ENCODE results near the gene BCO2.
A peak's percentile ranks its signal among the peaks of the same experiment; 100 is the strongest.
"Not testable (repeated sequence)": the region's sequence is repeated elsewhere in the genome, so short reads cannot be mapped to it uniquely, and the experiment has no call there.

The BCO2 gene, protein sequence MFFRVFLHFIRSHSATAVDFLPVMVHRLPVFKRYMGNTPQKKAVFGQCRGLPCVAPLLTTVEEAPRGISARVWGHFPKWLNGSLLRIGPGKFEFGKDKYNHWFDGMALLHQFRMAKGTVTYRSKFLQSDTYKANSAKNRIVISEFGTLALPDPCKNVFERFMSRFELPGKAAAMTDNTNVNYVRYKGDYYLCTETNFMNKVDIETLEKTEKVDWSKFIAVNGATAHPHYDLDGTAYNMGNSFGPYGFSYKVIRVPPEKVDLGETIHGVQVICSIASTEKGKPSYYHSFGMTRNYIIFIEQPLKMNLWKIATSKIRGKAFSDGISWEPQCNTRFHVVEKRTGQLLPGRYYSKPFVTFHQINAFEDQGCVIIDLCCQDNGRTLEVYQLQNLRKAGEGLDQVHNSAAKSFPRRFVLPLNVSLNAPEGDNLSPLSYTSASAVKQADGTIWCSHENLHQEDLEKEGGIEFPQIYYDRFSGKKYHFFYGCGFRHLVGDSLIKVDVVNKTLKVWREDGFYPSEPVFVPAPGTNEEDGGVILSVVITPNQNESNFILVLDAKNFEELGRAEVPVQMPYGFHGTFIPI

DNA sequence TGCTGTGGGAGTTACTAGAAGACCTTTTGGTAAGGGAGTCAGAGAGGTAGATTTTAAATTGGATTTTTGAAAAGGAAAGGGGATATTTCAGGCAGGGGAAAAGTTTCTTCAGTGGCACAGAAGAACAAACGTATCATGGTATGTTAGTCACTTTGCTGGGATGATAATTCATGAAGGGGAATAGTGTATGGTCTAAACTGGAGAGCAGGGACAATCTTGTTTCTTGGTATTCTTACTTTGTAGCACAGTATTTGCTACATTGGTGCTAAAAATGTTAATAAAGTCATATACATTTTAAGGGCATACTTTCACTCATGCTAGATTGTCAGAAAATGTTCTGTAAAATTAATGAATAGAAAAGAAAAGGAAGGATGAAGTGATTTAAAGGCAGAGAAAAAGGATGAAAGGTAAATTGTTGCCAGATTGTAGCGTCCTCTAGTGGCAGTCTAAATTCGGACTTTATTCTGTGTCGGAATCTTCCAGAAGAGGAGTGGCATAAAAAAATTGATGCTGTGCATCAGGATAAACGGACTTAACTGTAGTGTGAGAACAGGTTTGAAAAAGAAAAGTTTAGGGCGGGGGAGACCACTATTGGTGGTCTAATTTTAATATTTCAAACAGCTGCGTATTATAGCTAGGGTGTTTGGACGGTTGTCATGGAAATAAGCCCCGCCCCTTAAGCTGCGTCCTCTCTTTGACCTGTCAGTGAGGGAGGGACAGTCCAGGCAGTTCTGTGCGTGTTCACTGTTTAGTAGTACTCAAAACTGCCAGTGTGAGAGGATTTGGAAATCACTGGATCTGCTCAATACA is at the start of gene BCO2:
TSS of gene BCO2 (plus strand) at position 724 of the 810 bp plus-strand sequence. CDS start 90 bp downstream, outside the sequence.
- peak in 1 of 2 donors; percentile 7 for DNase-seq (ENCODE audit: low read depth in 2 of 2, low spot score in 1 of 2)

DNA sequence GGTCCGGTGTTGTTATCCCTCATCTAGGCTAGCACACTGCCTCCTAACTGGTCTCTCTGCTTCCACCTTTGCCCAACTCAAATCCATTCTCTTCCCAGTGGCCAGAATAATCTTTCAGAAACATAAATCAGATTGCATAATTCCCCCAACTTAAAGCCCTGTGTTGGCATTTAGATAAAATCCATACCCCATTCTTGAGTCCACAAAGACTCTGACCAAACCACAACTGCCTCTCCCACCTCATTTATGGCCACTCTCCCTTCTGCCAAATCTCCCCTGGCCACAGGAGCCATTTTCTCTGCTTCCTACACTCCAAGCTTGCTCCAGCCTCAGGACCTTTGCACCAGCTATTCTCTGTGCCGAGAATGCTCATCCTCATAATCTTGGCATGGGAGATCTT is 48.3 kb upstream of the BCO2 start:
- no peak for DNase-seq (ENCODE audit: low read depth in 2 of 2, low spot score in 1 of 2)

- no peak for DNase-seq (ENCODE audit: low read depth in 2 of 2, low spot score in 1 of 2)
These were observed 46.7 kb upstream of the BCO2 start for GRCh38 chr11:112128483-112129121.

GRCh38 chr11:112129656-112130055 is 45.7 kb upstream of the BCO2 start:
- DNase-seq (ENCODE audit: low read depth in 2 of 2, low spot score in 1 of 2) = no peak

DNA sequence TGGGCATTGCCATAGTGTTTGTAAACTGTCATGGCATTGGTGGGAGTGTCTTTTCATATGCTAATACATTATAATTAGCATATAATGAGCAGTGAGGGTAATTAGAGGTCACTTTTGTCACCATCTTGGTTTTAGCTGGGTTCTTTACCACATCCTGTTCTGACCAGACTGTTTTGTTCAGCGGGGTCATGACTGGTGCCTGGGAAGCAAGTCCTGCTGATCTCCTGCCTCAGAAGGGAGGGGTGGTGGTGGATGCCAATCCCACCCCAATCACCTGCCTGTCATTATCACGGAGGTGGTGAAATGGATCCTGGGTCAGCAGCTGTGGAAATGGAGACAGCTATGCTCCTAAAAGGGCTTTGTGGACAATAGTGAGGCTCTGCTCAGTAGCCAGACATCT is 42.6 kb upstream of the BCO2 start:
- no peak for DNase-seq (ENCODE audit: low read depth in 2 of 2, low spot score in 1 of 2)

DNA sequence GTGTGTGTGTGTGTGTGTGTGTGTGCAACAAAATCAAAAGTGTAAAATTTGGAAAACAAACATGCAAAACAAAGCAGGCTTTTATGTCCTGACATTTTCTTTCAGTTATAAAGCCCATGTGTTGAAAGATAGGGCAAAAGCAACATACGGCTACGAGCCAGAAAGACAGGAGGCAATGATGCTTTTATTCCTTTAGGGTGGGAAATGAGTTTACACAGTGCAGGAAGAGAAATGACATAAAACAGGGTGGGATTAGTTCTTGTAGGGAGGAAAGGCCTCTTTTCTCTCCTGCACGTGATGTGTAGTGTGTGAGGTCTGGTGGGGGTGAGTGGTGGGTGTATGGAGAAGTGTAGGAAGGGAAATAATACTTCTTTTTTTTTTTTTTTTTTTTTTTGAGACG is 40.8 kb upstream of the BCO2 start:
- no peak for DNase-seq (ENCODE audit: low read depth in 2 of 2, low spot score in 1 of 2)

- no peak for DNase-seq (ENCODE audit: low read depth in 2 of 2, low spot score in 1 of 2)
These were observed 31.7 kb upstream of the BCO2 start for GRCh38 chr11:112143597-112143996.

- no peak for DNase-seq (ENCODE audit: low read depth in 2 of 2, low spot score in 1 of 2)
These were observed 24.8 kb upstream of the BCO2 start for GRCh38 chr11:112150517-112150916.

GRCh38 chr11:112156153-112156955 is 19.0 kb upstream of the BCO2 start:
- no peak for DNase-seq (ENCODE audit: low read depth in 2 of 2, low spot score in 1 of 2)

DNA sequence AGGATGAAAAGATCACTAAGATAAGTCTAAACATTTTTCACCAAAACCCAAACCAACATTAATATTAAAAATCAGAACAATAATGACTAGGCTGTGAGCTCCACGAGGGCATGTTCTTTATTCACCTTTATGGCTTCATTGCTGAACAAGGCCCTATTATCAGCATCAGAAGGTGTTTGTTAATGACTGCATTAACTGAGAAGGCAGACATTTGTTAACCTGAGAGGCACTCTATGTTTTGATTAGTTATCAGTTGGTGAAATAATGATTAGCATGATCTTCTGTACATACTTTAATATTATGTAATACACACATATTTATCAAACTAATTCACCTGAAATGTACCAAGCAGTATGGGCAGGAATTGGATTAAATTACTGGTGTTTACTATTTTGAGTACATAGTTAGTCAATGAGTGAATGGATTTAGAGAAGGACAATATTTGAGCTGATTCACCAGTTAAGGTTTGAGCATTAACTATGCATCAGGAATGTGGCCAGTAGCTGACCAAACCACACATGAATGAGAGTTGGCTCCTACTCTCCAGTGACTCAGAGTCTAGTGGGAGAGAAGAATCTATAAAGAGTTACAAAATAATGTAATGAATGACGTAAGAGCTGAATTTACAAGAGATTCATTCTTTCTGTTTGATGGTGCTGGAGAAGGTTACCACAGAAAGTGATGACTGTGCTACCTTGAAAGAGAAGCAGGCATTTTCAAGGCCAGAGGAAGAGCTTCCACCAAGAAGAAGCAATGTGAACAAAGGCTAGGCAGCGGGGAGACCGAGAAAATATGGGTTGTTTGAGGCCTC is 18.2 kb upstream of the BCO2 start:
- DNase-seq (ENCODE audit: low read depth in 2 of 2, low spot score in 1 of 2) = no peak

DNA sequence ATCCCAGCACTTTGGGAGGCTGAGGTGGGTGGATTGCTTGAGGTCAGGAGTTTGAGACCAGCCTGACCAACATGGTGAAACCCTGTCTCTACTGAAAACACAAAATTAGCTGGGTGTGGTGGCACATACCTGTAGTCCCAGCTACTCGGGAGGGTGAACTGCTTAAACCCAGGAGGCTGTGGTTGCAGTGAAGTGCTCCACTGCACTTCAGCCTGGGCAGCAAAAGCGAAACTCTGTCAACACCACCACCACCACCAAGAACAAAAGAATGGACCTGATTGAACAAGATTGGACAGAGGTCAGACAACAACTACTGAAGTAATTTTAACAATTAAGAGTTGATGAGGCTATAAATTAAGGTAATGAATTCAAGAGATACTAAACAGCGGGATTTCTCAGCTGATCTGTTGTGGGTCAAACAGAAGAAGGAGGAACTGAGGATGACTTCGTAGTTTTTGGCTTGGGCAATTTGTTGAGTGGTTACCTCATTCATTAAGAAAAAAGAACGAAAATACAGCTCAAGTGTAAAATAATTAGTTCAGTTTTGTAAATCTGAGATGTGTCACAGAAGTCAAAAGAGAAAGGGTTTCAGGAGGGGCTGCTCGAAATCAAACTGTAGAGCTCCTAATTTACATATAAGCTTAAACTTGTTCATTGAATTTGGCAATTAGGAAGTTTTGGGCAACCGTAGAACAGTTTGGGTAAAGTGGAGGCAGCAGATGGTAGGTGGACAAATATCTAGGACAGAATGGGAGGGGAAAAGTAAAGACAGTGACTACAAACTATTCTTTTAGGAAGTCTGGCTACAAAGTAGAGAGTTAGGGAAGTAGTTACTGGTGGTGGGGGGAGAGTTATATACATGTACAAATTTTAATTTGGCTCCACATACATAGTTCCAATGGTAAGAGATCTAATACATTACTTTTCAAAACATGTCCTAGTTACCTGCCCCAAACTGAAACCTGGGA is 15.9 kb upstream of the BCO2 start:
- DNase-seq (ENCODE audit: low read depth in 2 of 2, low spot score in 1 of 2) = no peak

GRCh38 chr11:112160091-112160848 is 15.0 kb upstream of the BCO2 start:
- DNase-seq (ENCODE audit: low read depth in 2 of 2, low spot score in 1 of 2) = no peak

DNA sequence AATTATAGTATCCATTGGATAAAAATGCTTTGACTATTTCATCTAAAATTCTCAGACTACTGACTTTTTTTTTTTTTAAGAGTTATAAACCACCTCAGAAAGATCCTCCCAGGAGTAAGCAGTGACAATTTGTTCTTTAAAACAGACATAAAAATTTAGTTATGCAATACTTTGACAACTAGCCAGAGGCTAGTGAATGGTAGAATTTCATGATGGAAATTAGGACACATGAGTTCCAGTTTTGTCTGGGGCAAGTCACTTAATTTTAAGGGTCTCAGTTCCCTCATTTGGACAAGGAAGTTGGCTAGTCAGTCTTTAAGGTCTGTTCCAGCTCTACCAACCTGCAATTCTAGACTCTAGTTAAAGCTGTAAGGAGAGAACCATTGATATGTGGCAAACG is 14.3 kb upstream of the BCO2 start:
- DNase-seq (ENCODE audit: low read depth in 2 of 2, low spot score in 1 of 2) = no peak

GRCh38 chr11:112162200-112162599 is 13.1 kb upstream of the BCO2 start:
- not testable (repeated sequence) for DNase-seq (ENCODE audit: low read depth in 2 of 2, low spot score in 1 of 2)

DNA sequence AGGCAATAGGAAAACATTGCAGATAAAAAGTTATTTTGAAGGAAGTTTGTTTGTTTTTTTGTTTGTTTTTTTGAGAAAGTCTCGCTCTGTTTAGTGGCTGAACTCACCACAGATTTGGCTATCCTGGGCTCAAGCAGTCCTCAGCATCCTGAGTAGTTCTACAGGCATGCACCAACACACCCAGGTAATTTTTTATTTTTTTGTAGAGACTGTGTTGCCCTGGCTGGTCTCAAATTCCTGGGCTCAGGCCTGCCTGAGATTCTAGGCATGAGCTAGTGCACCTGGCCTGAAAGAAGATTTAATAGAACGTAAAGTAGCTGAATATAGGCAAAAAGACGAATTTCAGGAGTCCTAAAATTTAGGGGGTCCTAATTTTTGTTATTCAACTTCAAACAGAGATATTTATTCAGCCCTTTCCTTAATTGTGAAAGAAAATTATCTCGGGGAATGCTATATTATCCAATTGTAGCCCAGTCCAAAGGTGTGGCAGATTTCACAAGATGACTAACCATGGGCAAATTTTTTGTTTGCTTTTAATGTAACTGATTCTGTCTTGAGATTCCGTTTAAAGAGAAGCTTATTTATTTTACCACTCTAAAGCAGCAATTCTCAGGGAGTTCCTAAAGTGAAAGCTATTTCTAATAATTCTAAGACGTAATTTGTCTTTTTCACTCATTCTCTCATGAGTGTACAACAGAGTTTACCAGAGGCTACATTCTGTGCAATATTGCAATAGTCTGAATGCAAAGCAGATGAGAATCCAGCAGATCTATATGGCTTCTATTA is 12.4 kb upstream of the BCO2 start:
- DNase-seq (ENCODE audit: low read depth in 2 of 2, low spot score in 1 of 2) = no peak

DNA sequence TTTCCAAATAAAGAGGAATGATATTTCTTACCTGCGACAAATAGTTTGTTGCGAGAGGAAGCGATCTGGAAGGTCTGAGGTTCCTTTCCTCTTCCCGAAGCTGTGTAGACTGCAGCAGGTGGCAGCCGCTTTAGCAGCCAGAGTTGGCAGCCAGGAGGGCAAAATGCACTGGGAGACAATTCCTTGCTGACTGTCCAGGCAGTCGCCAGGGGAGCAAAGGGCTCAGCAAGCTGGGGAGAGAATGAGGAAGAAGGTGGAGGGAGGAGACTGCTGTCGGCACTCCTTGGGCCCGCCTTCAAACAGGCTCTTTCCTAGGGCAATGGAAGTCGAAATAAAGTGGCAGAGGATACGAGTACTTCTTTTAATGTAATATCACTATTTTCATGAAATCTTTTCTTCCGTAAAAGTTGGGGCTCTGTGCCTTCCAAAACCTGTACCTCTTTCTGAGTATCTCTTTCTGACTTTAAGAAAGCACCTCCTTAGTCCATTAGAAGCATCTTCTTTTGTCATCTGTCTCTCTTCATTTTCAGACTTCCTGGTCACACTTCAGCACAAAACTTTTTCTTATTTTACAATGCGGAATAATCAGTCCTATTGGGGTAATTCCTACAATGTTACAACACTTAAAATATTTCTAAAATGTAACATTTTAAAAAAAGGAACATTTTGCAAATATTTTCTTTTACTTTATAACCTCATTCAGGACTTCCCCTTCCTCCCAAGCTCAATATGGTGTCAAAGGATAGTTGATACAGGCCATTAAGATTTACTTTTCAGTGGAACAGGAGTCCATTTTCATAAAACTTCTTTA is 11.2 kb upstream of the BCO2 start, which contains the start of gene IL18:
TSS of gene IL18 (minus strand) at position 220 of the 811 bp plus-strand sequence. CDS start 9,041 bp downstream, outside the sequence.
- DNase-seq (ENCODE audit: low read depth in 2 of 2, low spot score in 1 of 2) = no peak
